HepG2 (cell line): Measurements from ENCODE around the gene MAP7D3. TPM values are rescaled to one million over a fixed set of nuclear protein-coding genes. Genes with fewer than 3 reads are reported as not detected.

ENCODE experiments used
- ATAC-seq: fragments of 200-7000 bp; cut with Tn5 transposase; 3 replicates; pipeline ENCODE4 v1.9.1; 2020; ENCODE audit warnings: mild to moderate bottlenecking, moderate library complexity
- BruUV-seq: library from RNA; stranded (reverse); fragments of 400-500 nt; replicated peaks from 2 replicates; lab custom pipeline; 2021; lab: Mats Ljungman, UMichigan
- CTCF ChIA-PET: fragments of 300-600 bp; formaldehyde crosslinking; extraction: SDS; loops from one replicate; lab custom pipeline; 2021; ENCODE audit warnings: low total read pairs, inconsistent platforms, low intra/inter-chr PET ratio; lab: Yijun Ruan, JAX
- POLR2A ChIA-PET: fragments of 350-600 bp; sonication (Branson Sonifier 250); formaldehyde crosslinking; loops from one replicate; lab custom pipeline; 2020; ENCODE audit warnings: antibody characterized with exemption, inconsistent platforms; lab: Yijun Ruan, JAX
- DNase-seq: peaks from one replicate; pipeline ENCODE4 v3.0.0-alpha.2; 2015; ENCODE audit warnings: low spot score
- FAIRE-seq: peaks from 3 replicates; lab custom pipeline; 2011; peaks lifted over from hg19 to GRCh38; lab: Jason Lieb, UNC
- H2AFZ ChIP-seq: one replicate; pipeline ENCODE4 v1.6.1; 2011; ENCODE audit warnings: low read length, inconsistent platforms
- H3K27ac ChIP-seq: fragments of 300-600 bp; 3 replicates; pipeline ENCODE4 v1.8.0; 2011; ENCODE audit warnings: mixed run types, mild to moderate bottlenecking, mixed read lengths, low read length, inconsistent platforms; ENCODE audit not compliant: insufficient read depth; ENCODE audit errors: extremely low read length
- H3K27me3 ChIP-seq, 2 experiments: fragments of 200-600 bp in 1 of 2; 2 replicates in 1 of 2; 3 replicates in 1 of 2; pipeline versions ENCODE4 v1.6.0 to v1.8.0; 2011; ENCODE audit warnings: low read length in 2 of 2, mild to moderate bottlenecking in 2 of 2, moderate library complexity in 2 of 2, inconsistent platforms in 1 of 2; ENCODE audit not compliant: insufficient read depth in 2 of 2, control insufficient read depth in 1 of 2
- H3K36me3 ChIP-seq, 2 experiments: fragments of 200-600 bp in 1 of 2; replicated peaks in 1 of 2; 2 replicates in 1 of 2; 3 replicates in 1 of 2; pipeline versions ENCODE4 v1.5.1 to v1.8.0; 2011; ENCODE audit warnings: low read length in 2 of 2, inconsistent platforms in 1 of 2; ENCODE audit not compliant: insufficient read depth in 2 of 2, control insufficient read depth in 1 of 2
- H3K4me1 ChIP-seq: 2 replicates; pipeline ENCODE4 v1.5.1; 2012; ENCODE audit warnings: low read length, inconsistent platforms; ENCODE audit not compliant: insufficient read depth
- H3K4me2 ChIP-seq: 2 replicates; pipeline ENCODE4 v1.6.0; 2011; ENCODE audit warnings: low read depth, low read length, inconsistent platforms
- H3K4me3 ChIP-seq, 3 experiments: fragments of 200-600 bp in 1 of 3; sonication (generic), shearing (Covaris generic) in 1 of 3; replicated peaks in 1 of 3; 2 replicates each; pipeline ENCODE4 v1.5.1; 2011 to 2016; ENCODE audit warnings: low read length in 3 of 3, inconsistent platforms in 2 of 3, low read depth in 2 of 3, mild to moderate bottlenecking in 2 of 3, control low read depth in 1 of 3, mixed read lengths in 1 of 3; ENCODE audit not compliant: insufficient read depth in 1 of 3
- H3K79me2 ChIP-seq: one replicate; pipeline ENCODE4 v1.6.1; 2011; ENCODE audit warnings: low read length, inconsistent platforms; ENCODE audit not compliant: insufficient read depth
- H3K9ac ChIP-seq: 2 replicates; pipeline ENCODE4 v1.6.0; 2011; ENCODE audit warnings: mild to moderate bottlenecking, low read depth, low read length, inconsistent platforms; ENCODE audit not compliant: insufficient read depth
- H3K9me3 ChIP-seq: 2 replicates; pipeline ENCODE4 v1.5.1; 2012; ENCODE audit warnings: mild to moderate bottlenecking, low read length
- H4K20me1 ChIP-seq: 2 replicates; pipeline ENCODE4 v1.6.0; 2011; ENCODE audit warnings: inconsistent platforms, mild to moderate bottlenecking, low read length, moderate library complexity; ENCODE audit not compliant: insufficient read depth
- AFF4 ChIP-seq: sonication (generic); formaldehyde crosslinking; IDR thresholded peaks from 2 replicates; pipeline ENCODE4 v1.4.0; 2020; ENCODE audit warnings: missing genetic modification reagents
- HMGXB3 ChIP-seq: sonication (generic); formaldehyde crosslinking; IDR thresholded peaks from 2 replicates; pipeline ENCODE4 v1.4.0; 2020; ENCODE audit warnings: missing genetic modification reagents, borderline replicate concordance
- ZMAT3 ChIP-seq: sonication (generic); formaldehyde crosslinking; conservative IDR thresholded peaks from 2 replicates; pipeline ENCODE4 v1.7.0; 2021; ENCODE audit warnings: missing genetic modification reagents
- ZNF609 ChIP-seq: sonication (generic); formaldehyde crosslinking; IDR thresholded peaks from 2 replicates; pipeline ENCODE4 v1.4.0; 2020; ENCODE audit warnings: mild to moderate bottlenecking, missing genetic modification reagents, borderline replicate concordance
- ZNF713 ChIP-seq: sonication (generic); formaldehyde crosslinking; IDR thresholded peaks from 2 replicates; pipeline ENCODE4 v1.4.0; 2020; ENCODE audit warnings: mild to moderate bottlenecking, missing genetic modification reagents
- ZNF781 ChIP-seq: sonication (generic); formaldehyde crosslinking; IDR thresholded peaks from 2 replicates; pipeline ENCODE4 v1.5.1; 2020; ENCODE audit warnings: borderline replicate concordance, mild to moderate bottlenecking, missing genetic modification reagents; ENCODE audit errors: not compliant biosample characterization
- WGBS: methylation state at CpG from one replicate; pipeline ENCODE4 v1.1.6; 2017; ENCODE audit warnings: low lambda C conversion rate; 5-methylcytosine and 5-hydroxymethylcytosine counted together
- in situ Hi-C: cut with HindIII; loops from 2 replicates; pipeline ENCODE4 v1.10.0; 2017; ENCODE audit warnings: low pct_unique_long_range_greater_than_20kb; ENCODE audit not compliant: extremely low pct_ligation_motif_present
- intact Hi-C: fragments of 100-400 bp; cut with micrococcal nuclease; formaldehyde crosslinking; loops from one replicate; pipeline ENCODE4 v1.10.0; 2022; ENCODE audit not compliant: unreplicated experiment
- polyA plus RNA-seq, 8 experiments: library from polyadenylated mRNA; depleted of rRNA in 3 of 8; stranded (reverse) in 7 of 8; unstranded in 1 of 8; fragments of >200 nt; fragmentation: Illumina TruSeq in 4 of 8; extraction: Trizol in 4 of 8; gene quantifications; 2 replicates each; pipeline versions ENCODE4 v1.2.1 to v1.2.3, GENCODE V29; 2011 to 2016; ENCODE audit warnings: low read depth in 4 of 8, missing spikeins in 1 of 8, mixed read lengths in 1 of 8; ENCODE audit not compliant: insufficient read depth in 1 of 8
- total RNA-seq, 5 experiments: library from RNA; depleted of rRNA; stranded (reverse); fragments of >200 nt; fragmentation: Illumina TruSeq; extraction: Trizol; gene quantifications; 2 replicates each; pipeline ENCODE4 v1.2.3, GENCODE V29; 2016; ENCODE audit warnings: low read depth in 1 of 5
- TF ChIP-seq, protein P1 (sequence below): sonication (generic); formaldehyde crosslinking; IDR thresholded peaks from 2 replicates; pipeline ENCODE4 v1.4.0; 2020; ENCODE audit warnings: missing genetic modification reagents

The MAP7D3 gene
- total and polyA plus RNA-seq, 2 of the 13 experiments (the other 11 are each of a cell fraction or from before 2014, with no cell fraction given): not detected

- no peaks in the 10 kb centered on the region for H3K36me3 ChIP-seq
- intact Hi-C loops: no loop called here
- POLR2A ChIA-PET: no interaction called here
- WGBS: 64% methylated on average over 2 of the region's 2 CpGs
- no peak overlapping the region for H3K27ac ChIP-seq
- BruUV-seq: no TSS peak
- no peak overlapping the region for H3K4me3 ChIP-seq
- H3K4me2 ChIP-seq: no peak overlapping the region
- FAIRE-seq (no peak), DNase-seq (no peak), ATAC-seq (no peak)
- no peaks in the 10 kb centered on the region for H3K4me1 ChIP-seq
- CTCF ChIA-PET: no interaction called here
- in situ Hi-C loops: no loop called here
- no peaks in the 10 kb centered on the region for H4K20me1 ChIP-seq
- H3K27me3 ChIP-seq: no peaks in the 10 kb centered on the region; a peak in 1 of 5 replicates
- H3K9ac ChIP-seq: no peak overlapping the region
- H3K79me2 ChIP-seq: no peaks in the 10 kb centered on the region
- H3K9me3 ChIP-seq: no peaks in the 10 kb centered on the region
- no peak overlapping the region for H2AFZ ChIP-seq
- no peak for TF ChIP-seq ZNF713
- TF ChIP-seq ZNF609: no peak
- TF ChIP-seq ZNF781 (CRISPR knock-in tag): no peak
- no peak for TF ChIP-seq HMGXB3 (CRISPR knock-in tag)
- TF ChIP-seq, protein P1, sequence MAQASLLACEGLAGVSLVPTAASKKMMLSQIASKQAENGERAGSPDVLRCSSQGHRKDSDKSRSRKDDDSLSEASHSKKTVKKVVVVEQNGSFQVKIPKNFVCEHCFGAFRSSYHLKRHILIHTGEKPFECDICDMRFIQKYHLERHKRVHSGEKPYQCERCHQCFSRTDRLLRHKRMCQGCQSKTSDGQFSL (CRISPR knock-in tag): no peak
- TF ChIP-seq AFF4 (CRISPR knock-in tag): no peak
- TF ChIP-seq ZMAT3 (CRISPR knock-in tag): no peak
Measured at GRCh38 chrX:136291824-136292223, 40.6 kb upstream of the MAP7D3 start.
